SH-SY5Y (cell line): Measurements from ENCODE around the gene MAP3K20.

Experiments
- GATA2 ChIP-seq: IDR thresholded peaks from 2 replicates; pipeline ENCODE4 v1.6.1; 2011; ENCODE audit warnings: mild to moderate bottlenecking, low read depth, low read length
- GATA3 ChIP-seq: IDR thresholded peaks from 2 replicates; pipeline ENCODE4 v1.6.1; 2011; ENCODE audit warnings: low read depth, mild to moderate bottlenecking, low read length, moderate library complexity

DNA sequence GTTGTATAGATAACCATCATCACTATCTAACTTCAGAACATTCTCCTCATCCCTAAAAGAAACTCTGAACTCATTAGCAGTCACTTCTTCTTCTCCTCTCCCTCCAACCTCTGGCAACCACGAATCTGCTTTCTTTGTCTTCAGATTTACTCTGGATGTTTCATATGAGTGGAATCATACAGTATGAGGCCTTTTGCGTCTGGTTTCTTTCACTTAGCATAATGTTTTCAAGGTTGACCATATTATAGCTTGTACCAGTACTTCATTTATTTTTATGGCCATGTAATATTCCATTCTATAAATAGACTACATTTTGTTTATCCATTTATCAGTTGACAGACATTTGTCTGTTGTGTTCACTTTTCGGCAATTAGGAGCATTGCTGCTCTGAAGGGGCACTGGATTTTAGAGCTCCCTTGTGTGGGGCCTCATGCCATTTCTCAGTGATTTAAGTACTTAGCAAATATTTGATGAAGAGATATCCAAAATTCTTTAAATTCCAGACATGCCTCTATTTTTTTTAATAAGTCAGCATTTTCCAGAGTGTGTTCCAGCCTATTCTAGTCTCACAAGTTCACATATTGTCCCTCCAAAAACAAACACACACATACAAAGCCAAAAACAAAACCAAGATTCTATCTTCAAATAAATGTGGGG lies 22.5 kb upstream of the MAP3K20 start:
- TF ChIP-seq GATA2 = no peak
- no peak for TF ChIP-seq GATA3
